GM08714 (cell line): ENCODE measurements around the gene RNF180.
A peak's percentile ranks its signal among the peaks of the same experiment; 100 is the strongest.

Experiments used
- H3K4me3 ChIP-seq: fragments of 200-500 bp; sonication (Bioruptor generic); 2 replicates; pipeline ENCODE4 v1.5.1; 2014; ENCODE audit warnings: mild to moderate bottlenecking, low read length, inconsistent platforms
- ZNF274 ChIP-seq: IDR thresholded peaks from 2 replicates; pipeline ENCODE4 v1.6.1; 2012; ENCODE audit warnings: mild to moderate bottlenecking, low read depth, low read length

RNF180 gene

GRCh38 chr5:64165500-64166200 lies at the start of gene RNF180:
TSS of gene RNF180 (plus strand) at chr5:64165843. CDS start at chr5:64200808, 34,965 bp downstream.
- peak within 1 kb of the TSS; percentile 59 for H3K4me3 ChIP-seq
- no peak for TF ChIP-seq ZNF274

- H3K4me3 ChIP-seq: no peak overlapping the region
- no peak for TF ChIP-seq ZNF274
Measured at GRCh38 chr5:64125521-64125920, 40.1 kb upstream of the RNF180 start.

- no peak overlapping the region for H3K4me3 ChIP-seq
- no peak for TF ChIP-seq ZNF274
Measured at GRCh38 chr5:64126202-64126741, 39.4 kb upstream of the RNF180 start.

- no peak for TF ChIP-seq ZNF274
- no peak overlapping the region for H3K4me3 ChIP-seq
Measured at GRCh38 chr5:64140018-64140417, 25.6 kb upstream of the RNF180 start.

- TF ChIP-seq ZNF274: no peak
- H3K4me3 ChIP-seq: no peak overlapping the region
Measured at GRCh38 chr5:64144425-64145215, 21.0 kb upstream of the RNF180 start.

- no peak overlapping the region for H3K4me3 ChIP-seq
- TF ChIP-seq ZNF274: no peak
Measured at GRCh38 chr5:64145216-64145895, 20.3 kb upstream of the RNF180 start.

GRCh38 chr5:64147379-64147778 lies 18.3 kb upstream of the RNF180 start:
- no peak overlapping the region for H3K4me3 ChIP-seq
- TF ChIP-seq ZNF274: no peak

- no peak overlapping the region for H3K4me3 ChIP-seq
- no peak for TF ChIP-seq ZNF274
Measured at GRCh38 chr5:64147849-64148441, 17.7 kb upstream of the RNF180 start.

- H3K4me3 ChIP-seq: no peak overlapping the region
- no peak for TF ChIP-seq ZNF274
Measured at GRCh38 chr5:64149268-64149667, 16.4 kb upstream of the RNF180 start.

GRCh38 chr5:64149857-64150521 lies 15.7 kb upstream of the RNF180 start:
- H3K4me3 ChIP-seq: no peak overlapping the region
- TF ChIP-seq ZNF274: no peak

- TF ChIP-seq ZNF274: no peak
- H3K4me3 ChIP-seq: no peak overlapping the region
Measured at GRCh38 chr5:64156261-64156660, 9.4 kb upstream of the RNF180 start.

GRCh38 chr5:64158827-64159226 lies 6.8 kb upstream of the RNF180 start:
- TF ChIP-seq ZNF274: no peak
- no peak overlapping the region for H3K4me3 ChIP-seq

- H3K4me3 ChIP-seq: no peak overlapping the region
- TF ChIP-seq ZNF274: no peak
Measured at GRCh38 chr5:64160201-64160600, 5.4 kb upstream of the RNF180 start.
